Activated T-helper 1 cell treated with anti-CD3 and anti-CD28 coated beads, Interleukin-2, amount 50 U/mL, for 16 hours (primary cell): ENCODE results near the gene RPS6KL1.

Experiments used
- DNase-seq, 2 donors: peaks; one replicate each; pipeline ENCODE4 v3.0.0-alpha.2; 2020; ENCODE audit warnings: low read depth in 1 of 2, low spot score in 1 of 2

RPS6KL1 gene

GRCh38 chr14:74859757-74860552, 63.1 kb downstream of the RPS6KL1 start:
- no peak for DNase-seq

GRCh38 chr14:74858022-74858421, 65.0 kb downstream of the RPS6KL1 start:
- DNase-seq = no peak

GRCh38 chr14:74856366-74856765, 66.7 kb downstream of the RPS6KL1 start:
- no peak for DNase-seq

- no peak for DNase-seq
These were observed 67.1 kb downstream of the RPS6KL1 start for GRCh38 chr14:74855945-74856344.

GRCh38 chr14:74855021-74855420, 68.0 kb downstream of the RPS6KL1 start:
- no peak for DNase-seq
